HG02981 (cell line): ENCODE data around the gene TMEM208.

ENCODE experiments used
- ATAC-seq: cut with Tn5 transposase; IDR thresholded peaks from one replicate; pipeline ENCODE4 v1.9.1; 2021; ENCODE audit warnings: mild to moderate bottlenecking, moderate library complexity; ENCODE audit not compliant: unreplicated experiment

TMEM208 gene

DNA sequence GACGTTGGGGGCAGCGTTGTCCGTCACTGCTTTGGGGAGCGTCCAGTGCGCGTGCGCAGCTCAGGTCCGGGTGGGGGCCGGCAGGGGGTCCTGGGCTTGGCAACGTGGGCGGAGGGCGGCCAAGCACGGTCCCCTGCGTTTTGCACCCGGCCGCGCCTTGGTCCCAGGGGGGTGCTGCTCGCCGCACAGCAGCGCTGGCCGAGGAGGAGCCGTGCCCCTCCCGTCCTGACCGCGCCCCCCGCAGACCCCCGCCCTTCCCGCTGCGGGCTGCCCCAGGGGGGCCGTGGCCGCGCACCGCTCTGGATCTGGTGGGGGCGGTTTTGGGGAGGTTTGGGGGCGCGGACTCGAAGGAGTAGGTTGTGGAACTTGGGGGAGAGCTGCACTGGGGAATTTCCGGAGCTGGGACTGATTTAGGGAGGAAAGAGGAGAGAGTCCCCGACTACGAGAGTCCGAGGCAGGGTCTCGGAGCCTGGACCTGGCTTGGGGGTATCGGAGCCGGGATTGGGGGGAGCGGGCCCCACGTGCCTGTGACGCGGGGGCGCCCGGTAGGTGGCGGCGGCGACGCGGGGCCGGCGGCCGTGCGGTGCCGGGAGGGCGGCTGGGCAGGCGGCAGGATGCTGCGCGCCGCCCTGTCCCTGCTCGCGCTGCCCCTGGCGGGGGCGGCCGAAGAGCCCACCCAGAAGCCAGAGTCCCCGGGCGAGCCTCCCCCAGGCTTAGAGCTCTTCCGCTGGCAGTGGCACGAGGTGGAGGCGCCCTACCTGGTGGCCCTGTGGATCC is 21.7 kb downstream of the TMEM208 start, which contains the start of gene SLC9A5:
TSS of gene SLC9A5 (plus strand) at position 579 of the 777 bp plus-strand sequence. CDS start at position 615, 36 bp downstream.
- no peak for ATAC-seq

DNA sequence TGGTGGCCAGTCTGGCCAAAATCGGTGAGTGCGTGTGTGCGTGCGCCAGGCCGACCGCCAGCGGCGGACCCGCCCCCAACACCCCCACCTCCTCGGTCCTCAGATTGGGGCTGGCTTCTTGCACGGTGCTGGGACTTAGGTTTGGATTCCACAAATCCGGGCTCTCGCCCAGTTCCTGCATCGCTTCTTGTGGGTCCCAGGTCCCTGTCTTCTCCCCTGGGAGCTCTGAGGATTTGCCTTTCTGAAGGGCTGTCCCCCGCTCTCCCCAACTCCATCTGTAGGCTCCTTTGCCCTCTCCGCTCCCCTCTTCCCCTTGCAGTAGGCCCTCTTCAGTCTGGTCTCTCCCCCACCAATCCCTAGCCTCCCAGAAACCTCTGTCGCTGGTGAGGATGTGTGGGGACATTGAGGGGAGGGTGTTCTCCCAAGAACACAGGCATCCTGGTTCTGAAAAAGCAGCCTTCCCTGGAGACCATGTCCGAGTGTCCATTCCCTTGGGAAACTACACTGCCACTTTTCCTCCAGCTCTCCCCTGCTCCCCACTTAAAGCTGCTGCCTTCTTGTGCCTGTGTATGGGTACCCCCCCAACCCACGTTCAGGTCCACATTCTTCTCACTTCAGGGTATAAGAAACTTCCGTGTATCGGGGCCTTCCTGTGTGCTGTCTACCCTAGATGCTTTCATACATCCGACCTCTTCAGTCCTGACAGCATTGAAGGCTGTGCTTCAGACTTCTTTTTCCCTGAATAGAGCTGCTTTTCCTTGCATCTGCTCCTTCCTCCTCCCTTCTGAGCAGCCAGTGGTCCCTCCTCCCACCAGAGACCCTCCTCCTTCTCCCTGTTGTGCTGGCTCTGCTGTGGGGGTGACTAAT is 22.5 kb downstream of the TMEM208 start:
- ATAC-seq: no peak

DNA sequence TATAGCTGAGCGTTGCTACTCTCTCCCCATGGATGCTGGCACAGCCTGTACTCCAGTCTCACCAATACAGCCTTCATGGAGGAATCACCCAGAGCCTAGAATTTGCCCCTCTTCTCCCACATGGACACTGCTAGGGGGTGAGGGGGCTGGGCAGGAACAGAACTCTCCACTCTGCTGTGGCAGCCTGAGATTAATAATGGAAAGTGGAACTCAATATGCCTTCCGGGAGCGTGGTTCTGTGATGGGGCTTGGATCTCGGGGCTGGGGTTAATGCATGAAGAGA is 23.1 kb downstream of the TMEM208 start:
- no peak for ATAC-seq

GRCh38 chr16:67252609-67253497 is 25.9 kb downstream of the TMEM208 start:
- ATAC-seq: no peak

DNA sequence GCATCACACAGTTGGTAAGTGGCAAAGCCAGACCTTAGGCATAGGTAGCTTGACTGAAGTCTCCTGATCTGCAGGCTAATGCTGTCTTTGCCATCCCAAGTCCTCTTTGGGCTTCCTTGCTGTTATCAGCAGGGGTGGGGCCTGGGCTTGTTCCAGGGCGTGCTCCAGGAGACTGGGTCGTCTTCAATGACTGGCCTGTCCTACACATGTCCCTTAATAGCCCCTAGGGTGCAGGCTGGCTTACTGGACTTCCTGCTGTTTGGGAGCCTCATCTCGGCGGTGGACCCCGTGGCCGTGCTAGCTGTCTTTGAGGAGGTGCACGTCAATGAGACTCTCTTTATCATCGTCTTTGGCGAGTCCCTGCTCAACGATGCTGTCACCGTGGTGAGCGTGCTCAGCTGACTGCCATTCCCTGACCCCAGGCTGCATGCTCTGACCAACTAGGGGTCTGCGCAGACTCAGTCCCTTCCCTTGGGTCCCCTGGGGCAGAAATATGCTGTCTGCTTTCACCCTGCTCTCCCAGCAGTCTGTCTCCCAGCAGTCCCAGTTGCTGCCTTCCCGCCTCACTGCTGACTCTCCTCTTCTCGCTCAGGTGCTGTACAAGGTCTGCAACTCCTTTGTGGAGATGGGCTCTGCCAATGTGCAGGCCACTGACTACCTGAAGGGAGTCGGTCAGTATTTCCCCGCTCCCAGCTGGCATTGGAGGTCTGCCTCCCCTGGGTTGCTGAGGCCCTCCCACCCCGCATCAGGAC is 28.0 kb downstream of the TMEM208 start:
- no peak for ATAC-seq

GRCh38 chr16:67255553-67256221 is 28.8 kb downstream of the TMEM208 start:
- ATAC-seq: no peak

DNA sequence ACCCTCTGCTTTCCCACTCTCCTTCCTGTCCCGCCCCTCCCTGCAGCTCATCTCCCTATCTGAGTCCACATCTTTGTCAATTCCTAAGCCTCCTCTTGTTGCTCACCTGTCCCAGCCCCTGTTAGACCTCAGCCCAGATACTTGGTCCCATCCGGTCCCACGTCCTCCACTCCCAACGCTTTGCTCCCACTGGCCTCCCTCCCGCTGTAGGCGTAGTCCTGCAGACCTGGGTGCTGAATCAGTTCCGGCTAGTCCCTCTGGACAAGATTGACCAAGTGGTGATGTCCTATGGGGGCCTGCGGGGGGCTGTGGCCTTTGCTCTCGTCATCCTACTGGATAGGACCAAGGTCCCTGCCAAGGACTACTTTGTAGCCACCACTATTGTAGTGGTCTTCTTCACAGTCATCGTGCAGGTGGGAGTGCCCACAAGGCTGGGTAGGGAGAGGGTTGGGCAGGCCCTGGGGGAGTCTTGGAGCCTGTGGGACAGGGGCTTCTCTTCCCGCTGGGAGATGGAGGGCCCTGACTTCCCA is 29.8 kb downstream of the TMEM208 start:
- ATAC-seq: no peak

DNA sequence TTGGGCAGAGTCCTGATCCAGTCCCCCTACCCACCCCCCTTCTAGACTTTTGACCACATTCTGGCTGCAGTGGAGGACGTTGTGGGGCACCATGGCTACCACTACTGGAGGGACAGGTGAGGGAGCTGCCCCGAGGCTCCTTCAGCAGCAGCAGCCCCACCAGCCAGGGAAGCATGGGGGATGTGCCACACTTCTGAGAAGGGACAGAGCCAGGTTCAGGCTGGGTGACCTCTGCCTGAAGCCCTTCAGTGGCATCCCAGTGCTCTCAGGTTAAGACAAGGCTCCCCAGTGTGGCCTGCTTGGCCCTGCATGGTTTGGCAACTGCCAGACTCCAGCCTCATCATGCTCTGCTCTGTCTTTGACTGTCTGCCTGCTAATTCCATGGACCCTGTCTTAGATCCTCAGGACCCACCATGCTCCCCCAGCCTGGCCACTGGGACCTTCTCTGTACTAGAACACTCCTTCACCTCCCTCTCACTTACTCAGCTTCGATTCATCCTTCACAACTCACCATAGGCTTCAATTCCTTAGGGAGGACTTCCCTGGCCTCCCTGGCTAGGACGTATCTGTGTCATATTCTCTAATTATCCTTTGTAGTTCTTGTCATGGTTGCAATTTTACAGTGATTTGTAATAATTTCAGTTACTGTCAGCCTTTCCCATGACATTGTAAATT is 30.7 kb downstream of the TMEM208 start:
- ATAC-seq: no peak

GRCh38 chr16:67258161-67258835 is 31.4 kb downstream of the TMEM208 start:
- no peak for ATAC-seq

GRCh38 chr16:67259705-67260104 is 32.8 kb downstream of the TMEM208 start:
- no peak for ATAC-seq

DNA sequence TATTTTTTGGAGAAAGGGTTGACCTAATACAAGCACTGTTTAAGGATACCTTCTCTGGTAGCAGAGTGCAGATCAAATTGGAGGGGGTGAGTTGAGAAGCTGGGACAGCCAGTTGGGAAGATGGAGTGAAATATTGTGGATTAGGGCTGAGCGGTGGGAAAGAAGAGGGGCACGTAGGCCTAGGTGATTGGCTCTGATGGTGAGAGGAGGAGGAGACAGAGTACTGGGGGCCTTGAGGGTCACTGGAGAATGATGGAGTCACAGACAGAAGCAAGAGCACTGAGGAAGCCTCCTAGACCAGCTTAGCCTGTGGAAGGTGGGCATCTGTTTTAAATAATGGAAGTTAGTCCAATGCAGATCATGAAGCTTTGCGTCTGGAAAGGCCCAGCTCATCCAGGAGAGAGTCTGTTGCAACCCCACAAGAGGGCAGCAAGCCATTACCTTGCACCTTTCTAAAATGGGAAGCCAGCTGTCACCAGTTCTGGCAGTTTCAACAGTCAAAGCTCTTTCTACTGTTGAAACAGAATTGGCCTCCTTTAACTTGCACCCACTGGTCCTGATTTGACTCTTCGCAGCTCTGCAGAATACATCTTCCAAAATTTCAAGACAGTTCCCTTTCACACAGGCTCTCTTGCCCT is 33.6 kb downstream of the TMEM208 start:
- no peak for ATAC-seq

DNA sequence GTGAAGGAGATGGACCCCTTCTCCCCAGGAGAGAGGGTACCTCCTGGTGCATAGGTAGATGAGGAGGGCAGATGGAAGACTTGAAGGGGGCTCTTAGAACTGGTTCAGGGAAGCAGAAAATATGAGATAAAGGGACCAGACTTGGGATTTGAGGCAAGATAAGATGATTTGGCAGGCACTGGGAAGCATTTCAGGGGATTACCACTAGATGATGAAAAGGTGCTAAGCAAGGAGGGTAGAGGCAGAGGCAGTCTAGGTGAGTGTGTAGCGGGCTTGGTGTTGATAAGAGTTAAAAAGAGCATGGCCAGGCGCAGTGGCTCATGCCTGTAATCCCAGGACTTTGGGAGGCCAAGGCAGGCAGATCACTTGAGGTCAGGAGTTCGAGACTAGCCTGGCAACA is 36.3 kb downstream of the TMEM208 start:
- no peak for ATAC-seq

DNA sequence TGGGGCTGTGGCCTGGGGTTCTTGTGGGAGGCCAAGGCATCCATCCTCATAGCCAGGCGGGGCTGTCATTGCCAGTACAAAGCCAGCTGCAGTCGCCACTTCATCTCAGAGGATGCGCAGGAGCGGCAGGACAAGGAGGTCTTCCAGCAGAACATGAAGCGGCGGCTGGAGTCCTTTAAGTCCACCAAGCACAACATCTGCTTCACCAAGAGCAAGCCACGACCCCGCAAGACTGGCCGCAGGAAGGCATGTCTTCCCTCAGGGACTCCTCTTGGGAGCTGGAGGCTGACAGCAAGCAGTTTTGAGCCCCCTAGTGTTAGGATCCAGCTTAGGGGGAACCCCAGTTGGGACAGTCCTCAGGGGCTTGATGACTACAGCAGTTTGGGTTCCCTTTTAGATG is 37.3 kb downstream of the TMEM208 start:
- no peak for ATAC-seq

DNA sequence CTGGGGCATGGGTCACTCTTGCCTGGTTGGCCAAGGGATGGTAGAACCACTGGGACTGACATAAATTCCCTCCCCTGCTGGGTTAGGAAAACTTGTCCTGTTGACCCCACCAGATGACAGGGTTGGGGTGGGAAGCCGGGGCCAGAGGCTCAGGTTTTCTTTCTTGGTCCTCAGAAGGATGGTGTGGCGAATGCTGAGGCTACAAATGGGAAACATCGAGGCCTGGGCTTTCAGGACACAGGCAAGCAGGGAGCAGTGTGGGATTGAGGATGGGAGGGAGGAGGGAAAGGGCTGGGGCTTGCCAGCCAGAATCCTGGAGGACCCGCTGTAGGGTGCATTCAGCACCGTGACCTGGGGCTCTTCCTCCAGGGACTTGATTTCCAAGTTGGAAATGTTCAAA is 37.9 kb downstream of the TMEM208 start:
- no peak for ATAC-seq

DNA sequence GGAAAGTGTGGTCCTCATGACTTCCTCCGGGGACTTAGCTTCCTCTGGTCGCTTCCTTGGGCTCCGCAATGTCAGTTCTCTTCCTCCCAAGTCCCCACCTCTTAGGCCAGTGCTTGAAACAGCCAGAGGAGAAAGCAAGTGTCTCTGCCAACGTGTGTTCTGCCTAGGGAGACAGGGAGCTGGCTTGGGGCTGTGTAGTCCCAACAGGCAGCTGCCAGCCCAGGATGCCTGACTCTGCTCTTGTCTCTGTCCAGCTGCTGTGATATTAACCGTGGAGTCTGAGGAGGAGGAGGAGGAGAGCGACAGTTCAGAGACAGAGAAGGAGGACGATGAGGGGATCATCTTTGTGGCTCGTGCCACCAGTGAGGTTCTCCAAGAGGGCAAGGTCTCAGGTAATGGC is 38.9 kb downstream of the TMEM208 start:
- no peak for ATAC-seq

- ATAC-seq: no peak
Measured at GRCh38 chr16:67268136-67268579, 41.2 kb downstream of the TMEM208 start.

GRCh38 chr16:67269766-67270165 is 42.8 kb downstream of the TMEM208 start:
- ATAC-seq: no peak

DNA sequence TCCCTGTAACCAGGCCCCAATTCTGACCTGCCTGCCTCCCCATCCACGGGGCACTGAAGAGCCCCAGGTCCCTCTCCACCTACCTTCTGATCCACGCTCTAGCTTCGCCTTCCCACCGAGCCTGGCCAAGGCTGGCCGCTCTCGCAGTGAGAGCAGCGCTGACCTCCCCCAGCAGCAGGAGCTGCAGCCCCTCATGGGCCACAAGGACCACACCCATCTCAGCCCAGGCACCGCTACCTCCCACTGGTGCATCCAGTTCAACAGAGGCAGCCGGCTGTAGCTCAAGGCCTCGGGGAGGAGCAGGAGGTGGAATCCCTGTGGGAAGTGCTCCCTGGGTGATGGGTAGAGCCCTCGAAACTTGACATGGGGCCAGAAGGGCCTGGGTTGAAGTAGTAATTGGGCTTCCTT is 44.0 kb downstream of the TMEM208 start:
- ATAC-seq: no peak
